RPMI8226 (cell line): ENCODE measurements around the gene LARGE1.

ENCODE experiments used
- DNase-seq: peaks from one replicate; pipeline ENCODE4 v3.0.0-alpha.2; 2015

The LARGE1 gene

DNA sequence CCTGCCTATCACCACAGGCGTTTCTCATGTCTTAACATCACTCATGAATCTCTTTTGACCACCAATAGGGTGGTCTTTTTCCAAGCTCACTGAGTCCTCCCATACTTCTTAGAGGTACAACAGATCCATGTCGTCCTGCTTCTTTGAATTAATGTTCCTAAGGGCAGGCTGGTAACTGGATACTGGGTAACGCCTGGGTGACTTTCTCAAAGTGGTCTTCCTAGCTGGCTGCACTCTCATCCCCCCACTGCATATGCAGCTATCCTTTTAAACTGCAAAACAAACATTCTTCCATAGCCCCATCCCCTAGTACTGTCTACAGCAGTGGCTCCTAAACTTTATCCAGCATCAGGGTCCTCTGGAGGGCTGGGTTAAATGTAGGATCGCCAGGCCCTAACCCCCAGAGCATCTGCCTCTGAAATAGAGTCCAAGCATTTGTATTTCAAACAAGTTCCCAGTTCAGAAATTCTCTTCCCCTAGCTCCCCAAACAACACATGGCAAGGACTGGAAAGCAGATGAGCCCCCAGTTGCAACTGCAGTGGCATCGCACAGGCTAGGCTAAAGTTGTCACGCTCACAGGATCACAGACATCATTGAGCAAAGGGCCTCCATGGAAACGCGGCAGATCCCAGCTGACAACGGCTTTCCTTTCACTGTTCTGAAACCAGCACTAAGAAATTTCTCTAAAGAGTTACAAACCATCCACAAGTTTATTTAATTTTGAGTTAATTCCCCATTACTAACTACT, 204.9 kb downstream of the LARGE1 start:
- no peak for DNase-seq

DNA sequence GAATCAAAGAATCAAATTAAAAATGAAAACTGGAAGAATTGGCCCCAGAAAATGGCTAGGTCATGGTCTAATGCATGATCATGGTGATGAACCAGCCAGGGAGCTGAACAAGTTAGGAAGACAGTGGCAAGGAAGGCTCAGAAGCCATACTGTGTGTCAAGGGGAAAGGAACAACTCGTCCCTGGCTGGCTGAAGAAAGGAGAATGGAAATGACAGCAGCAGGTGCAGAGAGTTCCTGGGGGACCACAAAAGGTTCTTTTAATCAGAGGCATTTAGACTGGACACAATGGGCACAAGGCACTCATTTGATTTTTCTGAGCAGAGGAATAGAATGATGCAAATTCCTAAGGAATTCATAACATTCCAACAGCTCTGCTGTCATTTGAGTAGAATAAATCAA, 209.9 kb downstream of the LARGE1 start:
- no peak for DNase-seq

DNA sequence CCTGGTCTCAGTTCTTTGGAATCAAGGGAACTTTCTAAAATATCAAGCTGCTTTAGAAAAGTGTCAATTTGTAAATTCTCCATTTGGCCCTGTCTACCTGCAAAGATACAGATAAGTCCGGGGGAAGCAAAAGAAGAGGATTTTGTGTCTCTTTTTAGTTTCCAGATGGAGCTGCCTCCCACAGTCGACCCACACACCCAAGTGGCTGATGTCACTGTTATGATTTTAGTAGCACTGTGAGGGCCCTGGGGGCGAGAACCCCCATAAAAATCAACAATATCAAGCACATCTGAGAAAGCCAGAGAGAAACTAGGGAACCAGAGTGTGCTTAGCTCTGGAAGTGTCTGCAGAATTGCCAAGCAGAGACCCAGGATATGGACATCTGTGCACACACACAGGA, 212.7 kb downstream of the LARGE1 start:
- DNase-seq: no peak

- DNase-seq: no peak
Observed at GRCh38 chr22:33706100-33706499, 214.2 kb downstream of the LARGE1 start.

- DNase-seq: no peak
Observed at GRCh38 chr22:33699176-33699575, 221.1 kb downstream of the LARGE1 start.

DNA sequence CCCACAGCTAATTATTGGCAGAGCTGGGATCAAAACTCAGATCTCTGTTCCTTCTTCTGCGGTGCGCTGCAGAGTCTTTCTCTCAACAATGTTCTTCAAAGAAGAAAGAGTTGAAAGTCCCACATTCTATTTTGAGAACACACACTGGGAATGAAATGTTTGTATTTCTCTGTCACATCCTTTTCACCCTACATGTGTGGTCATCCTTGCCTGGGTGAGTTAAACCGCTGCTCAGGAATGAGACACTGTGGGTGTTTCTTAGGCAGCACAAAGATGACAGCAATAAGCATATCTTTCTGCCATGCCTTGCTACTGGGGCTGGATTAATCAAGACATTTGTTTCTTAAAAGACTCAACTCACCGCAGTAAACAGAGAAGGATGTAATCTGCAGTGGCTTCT, 222.6 kb downstream of the LARGE1 start:
- DNase-seq: no peak

GRCh38 chr22:33691057-33691630, 229.1 kb downstream of the LARGE1 start:
- DNase-seq: no peak

DNA sequence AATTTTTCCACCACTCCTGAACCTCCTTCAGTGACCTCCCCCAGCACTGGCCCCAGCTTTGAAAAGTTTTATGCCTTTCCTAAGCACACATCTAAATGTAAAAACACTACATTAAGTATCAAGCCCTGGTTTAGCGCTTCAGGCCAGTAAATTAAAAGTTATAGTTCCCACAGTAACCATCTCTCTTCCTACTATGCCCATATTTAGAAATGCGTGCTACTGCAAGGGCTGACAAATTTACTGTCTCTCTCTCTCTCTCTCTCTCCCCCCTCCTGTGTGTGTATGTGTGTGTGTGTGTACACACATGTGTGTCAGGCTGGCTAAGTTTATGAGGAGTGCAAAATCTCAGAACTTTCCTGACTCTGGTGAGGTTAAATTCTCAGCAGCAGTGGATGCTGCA, 231.4 kb downstream of the LARGE1 start:
- DNase-seq: no peak

DNA sequence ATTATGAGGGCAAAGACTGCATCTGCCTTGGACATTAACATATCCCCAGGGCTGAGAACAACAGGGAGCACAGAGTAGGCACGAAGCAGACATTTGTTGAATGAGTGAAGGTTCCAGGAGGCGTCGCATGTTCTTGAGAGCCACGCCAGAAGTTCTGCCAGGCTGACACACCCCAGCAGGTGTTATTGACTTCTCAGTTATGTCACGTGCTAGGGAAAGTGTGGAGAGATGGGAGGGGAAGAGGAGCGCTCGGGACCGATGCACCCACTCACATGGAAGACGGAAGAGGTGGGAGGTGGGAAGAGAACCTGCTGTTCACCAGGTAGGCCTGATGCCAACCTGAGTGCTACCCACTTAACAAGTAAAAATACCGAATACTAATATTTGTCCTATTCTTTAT, 232.8 kb downstream of the LARGE1 start:
- DNase-seq: no peak

DNA sequence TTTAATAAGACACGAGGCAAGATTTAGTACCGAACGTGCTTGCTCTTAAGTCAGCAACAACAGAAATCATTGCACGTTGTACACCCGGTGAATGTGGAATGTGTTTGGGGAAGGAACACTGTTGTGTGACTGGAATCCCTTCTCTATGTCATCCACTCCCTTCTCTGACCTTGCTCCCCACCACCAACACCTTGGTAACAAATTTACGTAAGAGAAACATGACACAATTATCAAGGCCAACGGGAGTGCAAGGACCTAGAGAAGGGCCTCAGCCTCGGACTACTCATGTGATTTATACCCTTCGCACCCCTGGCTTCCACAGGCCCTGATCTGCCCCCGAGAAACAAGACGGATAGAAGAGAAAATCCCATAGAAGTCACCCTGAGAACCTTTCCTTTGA, 236.2 kb downstream of the LARGE1 start:
- DNase-seq: no peak

GRCh38 chr22:33682927-33683326, 237.3 kb downstream of the LARGE1 start:
- no peak for DNase-seq

- DNase-seq: no peak
Observed at GRCh38 chr22:33680632-33681031, 239.6 kb downstream of the LARGE1 start.

DNA sequence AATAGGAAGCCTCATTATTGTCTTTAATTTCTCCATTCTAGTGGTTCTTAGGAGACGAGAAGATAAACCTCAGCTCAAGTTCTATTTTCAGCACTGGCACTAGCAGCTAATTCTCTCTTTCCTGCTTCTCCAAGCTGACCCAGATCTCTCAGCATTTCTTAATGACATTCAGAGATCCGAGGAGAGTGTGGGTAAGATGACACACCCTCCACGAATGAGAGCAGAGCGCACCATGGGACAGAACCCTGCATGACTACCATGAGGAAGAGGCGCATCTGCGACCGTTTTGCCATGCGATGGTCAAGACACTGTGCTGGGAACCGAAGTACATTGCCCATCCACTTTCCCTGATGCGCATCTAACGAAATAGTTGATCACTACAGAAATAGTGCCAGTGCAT, 241.8 kb downstream of the LARGE1 start:
- DNase-seq: no peak

GRCh38 chr22:33677536-33677935, 242.7 kb downstream of the LARGE1 start:
- DNase-seq: no peak

- DNase-seq: no peak
Observed at GRCh38 chr22:33674357-33674756, 245.9 kb downstream of the LARGE1 start.

DNA sequence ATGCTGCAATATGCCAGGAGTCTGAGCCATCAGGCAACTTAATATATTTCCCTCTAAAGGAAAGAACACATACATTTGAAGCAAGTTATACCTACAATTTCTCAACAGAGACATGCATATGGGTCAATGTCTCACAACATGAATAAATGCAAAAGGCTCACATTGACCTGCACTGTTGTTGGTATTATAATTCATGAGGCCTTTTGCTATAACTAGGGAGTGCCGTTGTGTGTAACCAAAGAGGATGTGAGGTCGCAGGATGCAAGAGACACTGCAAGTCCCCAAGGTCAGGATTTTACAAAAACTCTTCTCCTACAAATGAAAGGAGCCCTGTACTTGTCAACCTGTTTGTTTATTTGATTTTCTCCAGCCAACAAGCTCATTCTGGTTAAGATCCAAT, 250.5 kb downstream of the LARGE1 start:
- DNase-seq: no peak

DNA sequence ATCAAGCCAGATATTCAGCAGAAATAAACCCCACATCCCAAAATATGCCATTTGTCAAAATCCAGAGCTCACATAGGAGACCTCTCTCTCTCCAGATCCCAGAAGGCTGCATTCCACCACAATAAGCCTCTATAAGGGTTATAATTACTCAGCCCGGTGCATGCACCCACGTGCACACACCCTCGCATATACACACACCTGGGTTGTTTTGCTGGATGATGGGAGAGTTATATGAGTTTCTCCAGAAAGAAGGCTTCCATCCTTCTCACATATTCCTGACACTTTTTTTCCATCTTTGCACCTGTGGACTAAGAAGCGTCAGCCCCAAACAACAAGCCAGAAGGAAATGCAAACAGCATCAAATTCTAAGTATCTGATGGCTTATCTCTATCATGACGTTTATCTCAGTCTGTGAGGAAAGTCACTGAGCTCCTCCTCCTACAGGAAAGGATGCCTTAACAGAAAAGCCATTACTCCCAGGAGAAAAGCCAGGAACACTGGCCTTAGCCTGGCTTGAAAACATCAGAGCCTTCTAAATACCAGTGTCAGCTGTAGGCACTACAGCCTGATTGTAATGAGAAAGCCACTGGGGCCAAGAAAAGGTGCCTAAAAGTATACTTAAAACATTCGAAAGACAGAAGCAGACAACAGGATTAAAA, 253.2 kb downstream of the LARGE1 start:
- no peak for DNase-seq

- DNase-seq: no peak
Observed at GRCh38 chr22:33666279-33666960, 253.9 kb downstream of the LARGE1 start.

- DNase-seq: no peak
Observed at GRCh38 chr22:33659448-33659847, 260.8 kb downstream of the LARGE1 start.

GRCh38 chr22:33658775-33659174, 261.5 kb downstream of the LARGE1 start:
- DNase-seq: no peak

DNA sequence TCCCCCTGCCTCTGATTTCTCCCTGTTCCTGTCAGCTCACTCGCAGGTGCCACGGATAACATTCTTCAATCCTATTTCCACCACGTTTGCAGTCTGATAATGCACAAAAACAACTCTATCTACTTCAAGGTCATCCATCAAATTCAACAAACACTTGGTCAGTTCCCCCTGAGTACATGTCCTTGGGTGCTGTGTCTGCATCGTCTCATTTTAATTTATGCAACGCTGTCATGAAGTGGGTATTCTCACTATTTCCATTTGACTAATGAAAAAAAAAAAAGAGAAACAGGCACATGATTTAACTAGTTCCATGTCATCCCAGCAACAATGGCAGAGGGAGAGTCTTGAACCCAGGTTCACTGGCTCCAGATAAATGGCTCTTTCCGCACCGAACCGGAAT, 262.6 kb downstream of the LARGE1 start:
- DNase-seq: no peak

DNA sequence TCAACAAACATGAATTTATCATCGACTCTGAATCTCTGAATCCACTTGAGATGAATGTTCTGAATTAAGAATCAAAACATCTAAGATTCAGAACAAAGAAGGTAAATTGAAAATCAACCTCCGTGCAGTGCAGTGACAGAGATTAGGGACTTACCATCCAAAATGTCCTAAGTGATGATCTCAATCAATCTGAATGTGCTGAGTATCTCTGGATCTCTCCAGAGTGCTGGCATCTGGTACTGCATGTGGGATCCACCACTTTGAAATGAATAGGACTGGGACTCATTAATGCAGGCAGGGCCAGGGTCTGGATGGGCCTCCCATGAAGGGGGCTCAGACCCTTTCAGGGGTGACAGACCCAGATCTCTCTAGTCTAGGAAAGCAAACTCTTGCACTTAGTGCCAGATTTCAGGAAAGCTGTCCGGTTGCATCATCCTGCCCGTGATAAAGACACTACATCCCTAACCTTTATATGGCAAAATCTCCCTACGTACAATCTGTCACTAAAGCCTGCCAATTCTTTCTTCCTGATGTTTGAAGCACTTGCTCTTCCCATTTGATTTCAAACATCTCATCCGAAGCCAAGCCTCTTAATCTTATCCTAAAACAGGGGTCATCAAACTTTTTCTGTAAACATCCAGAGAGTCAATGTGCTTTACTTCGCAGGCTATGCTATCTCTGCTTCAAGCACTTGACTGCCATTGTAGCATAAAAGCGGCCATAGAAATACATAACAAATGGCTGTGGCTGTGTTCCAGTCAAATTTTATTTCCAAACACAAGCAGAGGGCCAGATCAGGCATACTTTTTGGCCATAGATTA, 263.3 kb downstream of the LARGE1 start:
- no peak for DNase-seq
